Liver (tissue), 3 donors: Measurements from ENCODE around the gene IFNG.

Experiments
- ATF3 ChIP-seq: IDR thresholded peaks from 2 replicates; pipeline ENCODE4 v1.6.1; 2016; ENCODE audit warnings: antibody characterized with exemption
- CTCF ChIP-seq: fragments of 150-350 bp; IDR thresholded peaks from 2 replicates; pipeline ENCODE4 v1.5.1; 2017; ENCODE audit warnings: improper control_type of control experiment, low read depth, low read length; ENCODE audit not compliant: missing input control
- MAX ChIP-seq: IDR thresholded peaks from 2 replicates; pipeline ENCODE4 v1.6.1; 2016; ENCODE audit warnings: antibody characterized with exemption
- NR2F2 ChIP-seq: IDR thresholded peaks from 2 replicates; pipeline ENCODE4 v1.6.1; 2016; ENCODE audit warnings: antibody characterized with exemption
- REST ChIP-seq: IDR thresholded peaks from 2 replicates; pipeline ENCODE4 v1.6.1; 2016; ENCODE audit warnings: antibody characterized with exemption, mild to moderate bottlenecking
- TAF1 ChIP-seq: conservative IDR thresholded peaks from 2 replicates; pipeline ENCODE4 v1.6.1; 2016; ENCODE audit warnings: antibody characterized with exemption, mild to moderate bottlenecking
- YY1 ChIP-seq: IDR thresholded peaks from 2 replicates; pipeline ENCODE4 v1.6.1; 2016; ENCODE audit warnings: antibody characterized with exemption, mild to moderate bottlenecking
- ZBTB33 ChIP-seq: IDR thresholded peaks from 2 replicates; pipeline ENCODE4 v1.6.1; 2016; ENCODE audit warnings: antibody characterized with exemption
- donor health status: healthy.
- donor health status: healthy.

GRCh38 chr12:68170726-68171125, 11.2 kb upstream of the IFNG start:
- no peak for TF ChIP-seq TAF1
- TF ChIP-seq NR2F2: no peak
- TF ChIP-seq CTCF: no peak
- TF ChIP-seq ZBTB33: no peak
- no peak for TF ChIP-seq MAX
- TF ChIP-seq YY1: no peak
- TF ChIP-seq REST: no peak
- no peak for TF ChIP-seq ATF3
